H1 (cell line): ENCODE data around the gene UBE2B. TPM values are rescaled to one million over a fixed set of nuclear protein-coding genes. Genes with fewer than 3 reads are reported as not detected.
A peak's percentile ranks its signal among the peaks of the same experiment; 100 is the strongest.

ENCODE experiments used
- CTCF ChIA-PET: fragments of 300-600 bp; sonication (Branson Sonifier 250); formaldehyde crosslinking; loops from one replicate; lab custom pipeline; 2021; ENCODE audit not compliant: partially characterized antibody; lab: Charles Lee
- POLR2A ChIA-PET: fragments of 300-600 bp; sonication (Branson Sonifier 250); formaldehyde crosslinking; loops from one replicate; lab custom pipeline; 2021; ENCODE audit warnings: inconsistent platforms; ENCODE audit not compliant: partially characterized antibody; lab: Charles Lee
- DNase-seq, 2 experiments: peaks; one replicate each; pipeline versions ENCODE4 v3.0.0 to v3.0.0-alpha.2; 2010 to 2022; ENCODE audit warnings: low spot score in 2 of 2, low read depth in 1 of 2, mixed read lengths in 1 of 2
- FAIRE-seq: peaks from 2 replicates; lab custom pipeline; 2011; peaks lifted over from hg19 to GRCh38; lab: Jason Lieb, UNC
- H2AFZ ChIP-seq: 2 replicates; pipeline ENCODE4 v1.8.1; 2012; ENCODE audit warnings: low read length, inconsistent platforms
- H2AK5ac ChIP-seq: 2 replicates; pipeline ENCODE4 v1.6.1; 2013; ENCODE audit warnings: low read depth, low read length
- H2BK120ac ChIP-seq: replicated peaks from 2 replicates; pipeline ENCODE3; 2013; ENCODE audit warnings: low read depth, low read length, inconsistent platforms
- H2BK12ac ChIP-seq: 2 replicates; pipeline ENCODE4 v1.6.1; 2013; ENCODE audit warnings: low read depth, low read length
- H2BK15ac ChIP-seq: 2 replicates; pipeline ENCODE4 v1.6.1; 2013; ENCODE audit warnings: low read length
- H2BK20ac ChIP-seq: 2 replicates; pipeline ENCODE4 v1.6.1; 2013; ENCODE audit warnings: low read length
- H2BK5ac ChIP-seq: 2 replicates; pipeline ENCODE4 v1.6.1; 2013; ENCODE audit warnings: low read depth, low read length
- H3K14ac ChIP-seq: 2 replicates; pipeline ENCODE4 v1.6.1; 2013; ENCODE audit warnings: inconsistent platforms; ENCODE audit not compliant: insufficient read length
- H3K18ac ChIP-seq: 2 replicates; pipeline ENCODE4 v1.6.1; 2013; ENCODE audit warnings: low read length; ENCODE audit errors: extremely low read depth
- H3K23ac ChIP-seq: 2 replicates; pipeline ENCODE4 v1.6.1; 2013; ENCODE audit warnings: inconsistent platforms; ENCODE audit not compliant: insufficient read length
- H3K23me2 ChIP-seq: 2 replicates; pipeline ENCODE4 v1.6.1; 2013; ENCODE audit warnings: low read depth, low read length
- H3K27ac ChIP-seq: 2 replicates; pipeline ENCODE4 v1.6.1; 2011; ENCODE audit warnings: low read depth, low read length, inconsistent platforms
- H3K27me3 ChIP-seq, 4 experiments: replicated peaks in 1 of 4; 1 replicate in 1 of 4; 2 replicates in 3 of 4; pipeline versions ENCODE4 v1.6.1 to v1.8.1; 2011 to 2013; ENCODE audit warnings: low read length in 3 of 4, mild to moderate bottlenecking in 3 of 4, inconsistent platforms in 2 of 4, mixed read lengths in 2 of 4, moderate library complexity in 1 of 4; ENCODE audit not compliant: control insufficient read depth in 3 of 4, insufficient read depth in 3 of 4; ENCODE audit errors: extremely low read depth in 1 of 4
- H3K36me3 ChIP-seq, 4 experiments: 2 replicates each; pipeline versions ENCODE4 v1.6.1 to v1.8.1; 2011 to 2013; ENCODE audit warnings: mild to moderate bottlenecking in 4 of 4, low read length in 3 of 4, moderate library complexity in 2 of 4, control low read depth in 1 of 4, inconsistent platforms in 1 of 4; ENCODE audit not compliant: insufficient read depth in 4 of 4, control insufficient read depth in 2 of 4
- H3K4ac ChIP-seq: replicated peaks from 2 replicates; pipeline ENCODE3; 2013; ENCODE audit warnings: low read length, low read depth, mixed read lengths, inconsistent platforms; ENCODE audit not compliant: insufficient read length
- H3K4me1 ChIP-seq, 4 experiments: replicated peaks in 1 of 4; 1 replicate in 1 of 4; 2 replicates in 3 of 4; pipeline versions ENCODE4 v1.6.1 to v1.8.1; 2011 to 2013; ENCODE audit warnings: low read length in 3 of 4, inconsistent platforms in 2 of 4, mixed read lengths in 1 of 4; ENCODE audit not compliant: insufficient read depth in 4 of 4, control insufficient read depth in 3 of 4
- H3K4me2 ChIP-seq, 2 experiments: 2 replicates each; pipeline versions ENCODE4 v1.6.1 to v1.8.1; 2011 to 2013; ENCODE audit warnings: low read depth in 2 of 2, low read length in 2 of 2, control low read depth in 1 of 2, inconsistent platforms in 1 of 2, mild to moderate bottlenecking in 1 of 2; ENCODE audit not compliant: insufficient read depth in 1 of 2
- H3K4me3 ChIP-seq, 4 experiments: fragments of 200-600, 300-600 bp in 1 of 4; sonication (generic), shearing (Covaris generic), sonication (Bioruptor Twin) in 1 of 4; 2 replicates each; pipeline versions ENCODE4 v1.5.1 to v1.8.1; 2011 to 2016; ENCODE audit warnings: low read length in 4 of 4, low read depth in 3 of 4, control low read depth in 2 of 4, inconsistent platforms in 2 of 4, mild to moderate bottlenecking in 2 of 4, mixed read lengths in 1 of 4, moderate library complexity in 1 of 4; ENCODE audit not compliant: insufficient read depth in 2 of 4; ENCODE audit errors: extremely low read depth in 1 of 4
- H3K56ac ChIP-seq: replicated peaks from 2 replicates; pipeline ENCODE3; 2013; ENCODE audit warnings: low read depth, mild to moderate bottlenecking, mixed read lengths, low read length, inconsistent platforms; ENCODE audit not compliant: insufficient read length
- H3K79me1 ChIP-seq: 2 replicates; pipeline ENCODE4 v1.6.1; 2013; ENCODE audit warnings: low read depth, low read length, control low read depth
- H3K79me2 ChIP-seq, 2 experiments: 2 replicates each; pipeline versions ENCODE4 v1.6.1 to v1.8.1; 2012 to 2013; ENCODE audit warnings: low read length in 2 of 2, mild to moderate bottlenecking in 2 of 2, inconsistent platforms in 1 of 2; ENCODE audit not compliant: insufficient read depth in 2 of 2, control insufficient read depth in 1 of 2
- H3K9ac ChIP-seq, 4 experiments: replicated peaks in 1 of 4; 1 replicate in 1 of 4; 2 replicates in 3 of 4; pipeline versions ENCODE4 v1.6.1 to v1.8.1; 2011 to 2013; ENCODE audit warnings: low read depth in 3 of 4, low read length in 3 of 4, control low read depth in 2 of 4, mild to moderate bottlenecking in 2 of 4, moderate library complexity in 2 of 4, inconsistent platforms in 1 of 4; ENCODE audit errors: extremely low read depth in 1 of 4
- H3K9me3 ChIP-seq, 2 experiments: 2 replicates each; pipeline versions ENCODE4 v1.6.1 to v1.8.1; 2012 to 2013; ENCODE audit warnings: mild to moderate bottlenecking in 2 of 2, moderate library complexity in 2 of 2, control low read depth in 1 of 2, inconsistent platforms in 1 of 2, low read depth in 1 of 2, low read length in 1 of 2, mixed read lengths in 1 of 2; ENCODE audit not compliant: insufficient read depth in 2 of 2
- H4K20me1 ChIP-seq, 2 experiments: replicated peaks in 1 of 2; 2 replicates each; pipeline versions ENCODE3 to v1.8.1; 2011 to 2013; ENCODE audit warnings: inconsistent platforms in 2 of 2, low read length in 2 of 2, mild to moderate bottlenecking in 1 of 2; ENCODE audit not compliant: insufficient read depth in 2 of 2, control insufficient read depth in 1 of 2
- H4K5ac ChIP-seq: 2 replicates; pipeline ENCODE4 v1.6.1; 2013; ENCODE audit warnings: low read length, low read depth, mixed read lengths, inconsistent platforms; ENCODE audit not compliant: insufficient read length
- H4K8ac ChIP-seq: 2 replicates; pipeline ENCODE4 v1.8.0; 2013; ENCODE audit warnings: mild to moderate bottlenecking, moderate library complexity, low read length, inconsistent platforms; ENCODE audit not compliant: insufficient read depth; ENCODE audit errors: extremely low read depth
- H4K91ac ChIP-seq: replicated peaks from 2 replicates; pipeline ENCODE3; 2013; ENCODE audit warnings: low read length, mixed read lengths, inconsistent platforms; ENCODE audit not compliant: insufficient read length
- JUN ChIP-seq: IDR thresholded peaks from 2 replicates; pipeline ENCODE4 v1.6.1; 2011; ENCODE audit warnings: low read depth, mild to moderate bottlenecking, improper control_type of control experiment, low read length
- YY1 ChIP-seq: IDR thresholded peaks from 2 replicates; pipeline ENCODE4 v1.6.1; 2011; ENCODE audit warnings: low read depth, mild to moderate bottlenecking, low read length
- WGBS, 2 experiments: shearing (Covaris generic) in 1 of 2; methylation state at CpG; one replicate each; pipeline versions ENCODE4 v1.1.6 to v1.1.7; 2013 to 2015; ENCODE audit warnings: low lambda C conversion rate in 2 of 2, mixed read lengths in 2 of 2, inconsistent platforms in 1 of 2, low coverage in 1 of 2, missing lambda C conversion rate in 1 of 2; ENCODE audit not compliant: insufficient replicate concordance in 2 of 2, insufficient coverage in 1 of 2, insufficient read length in 1 of 2; ENCODE audit errors: extremely low coverage in 1 of 2, missing lambda C conversion rate in 1 of 2; 5-methylcytosine and 5-hydroxymethylcytosine counted together
- polyA plus RNA-seq, 7 experiments: library from polyadenylated mRNA; depleted of rRNA in 3 of 7; stranded (reverse) in 5 of 7; unstranded in 2 of 7; fragments of >200 nt in 5 of 7; fragments of 200-250 nt in 2 of 7; gene quantifications; 1 replicate in 5 of 7; 2 replicates in 1 of 7; 4 replicates in 1 of 7; pipeline versions ENCODE4 v1.2.1 to v1.2.3, GENCODE V29; 2011 to 2013; ENCODE audit warnings: missing spikeins in 2 of 7, mixed read lengths in 2 of 7
- total RNA-seq: library from RNA; stranded (reverse); fragmentation: NEBNext Ultra II Directional; extraction: Animal tissue kit (Norgen Biotek cat#: 25700); gene quantifications from 2 replicates; pipeline ENCODE4 v1.2.1, GENCODE V29; 2021

Gene UBE2B
- total and polyA plus RNA-seq, 2 of the 8 experiments (the other 6 are each of a cell fraction or from before 2014, with no cell fraction given) = 15.9 to 46.8 TPM

DNA sequence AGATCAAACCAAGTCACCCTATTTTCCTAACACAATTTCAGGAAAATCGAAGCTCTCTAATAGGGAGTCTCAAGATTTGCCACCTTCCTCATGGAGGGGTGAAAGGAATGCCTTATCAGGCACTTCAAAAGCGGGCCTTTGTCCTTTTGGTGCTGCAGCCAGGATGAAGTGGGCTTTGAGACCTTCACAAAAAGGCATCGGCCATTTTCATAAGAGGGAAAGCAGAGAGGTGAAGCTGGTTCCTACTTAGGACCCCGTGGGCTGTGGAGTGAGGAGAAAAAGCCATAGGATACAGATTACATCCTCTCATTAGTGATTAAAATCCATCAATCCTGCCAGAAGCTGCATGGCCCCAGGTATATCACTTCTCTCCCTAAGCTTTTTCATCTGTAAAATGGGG, 39.5 kb downstream of the UBE2B start:
- Histone ChIP-seq H2AK5ac (no peak overlapping the region), H3K9ac (peak overlapping the region in 3 of 4 experiments; percentile 15 to 76 (median 57); a peak in 4 of 7 replicates), H2BK15ac (no peak overlapping the region), H3K27me3 (no peaks in the 10 kb centered on the region), H3K18ac (no peak overlapping the region), H3K36me3 (peaks cover 3 to 19% (median 6%) of the 10 kb centered on the region in 4 experiments; a peak in 5 of 8 replicates), H3K4me1 (peaks cover 5 to 10% (median 8%) of the 10 kb centered on the region in 4 experiments), H4K5ac (no peak overlapping the region), H3K79me2 (peaks cover 11 to 26% of the 10 kb centered on the region in 2 experiments), H3K9me3 (no peaks in the 10 kb centered on the region), H3K4me3 (peak overlapping the region; percentile 75 to 97 (median 86)), H2BK120ac (no peak overlapping the region), H2AFZ (no peak overlapping the region), H4K91ac (no peak overlapping the region), H2BK5ac (no peak overlapping the region), H3K79me1 (peaks cover 5% of the 10 kb centered on the region), H3K4ac (no peak overlapping the region), H4K8ac (no peak overlapping the region), H3K4me2 (peak overlapping the region; percentile 83 to 84), H3K27ac (no peak overlapping the region), H2BK20ac (no peak overlapping the region), H2BK12ac (no peak overlapping the region), H3K23ac (no peak overlapping the region), H3K56ac (no peak overlapping the region), H4K20me1 (no peaks in the 10 kb centered on the region), H3K14ac (no peak overlapping the region), H3K23me2 (peaks cover 5% of the 10 kb centered on the region; the same call in 1 of the 2 replicates)
- ChIA-PET POLR2A (interaction anchor here (0.8 to 2.8 kb wide), 28 partner anchors 9 to 185 kb away, joined by 3 to 22 read pairs (median 4); partner anchors contain the start of genes JADE2, PPP2CA and UBE2B), CTCF (interaction anchor here (0.7 to 7.0 kb wide), 44 partner anchors 9 to 366 kb away, joined by 3 to 91 read pairs (median 5); partner anchors contain the start of genes SEC24A and UBE2B)
- no peak for FAIRE-seq
- no peak for TF ChIP-seq JUN
- TF ChIP-seq YY1 = 0 out of 2 replicates have a peak, but pooled peaks have one; percentile 43
- no peak for DNase-seq
- WGBS, 2 experiments = 85% methylated on average over 4 of the region's 4 CpGs; no CpG with 5 or more reads in 1 of the 2 experiments
